Stimulated activated CD4-positive, alpha-beta T cell treated with anti-CD3 and anti-CD28 coated beads, TNF-alpha, amount 100 ng/mL, for 4 hours (primary cell): ENCODE results near the gene DENND4B.

Source experiments
- DNase-seq, 3 experiments: peaks; one replicate each; pipeline ENCODE4 v3.0.0-alpha.2; 2020; ENCODE audit warnings: low read depth in 3 of 3

DENND4B gene

DNA sequence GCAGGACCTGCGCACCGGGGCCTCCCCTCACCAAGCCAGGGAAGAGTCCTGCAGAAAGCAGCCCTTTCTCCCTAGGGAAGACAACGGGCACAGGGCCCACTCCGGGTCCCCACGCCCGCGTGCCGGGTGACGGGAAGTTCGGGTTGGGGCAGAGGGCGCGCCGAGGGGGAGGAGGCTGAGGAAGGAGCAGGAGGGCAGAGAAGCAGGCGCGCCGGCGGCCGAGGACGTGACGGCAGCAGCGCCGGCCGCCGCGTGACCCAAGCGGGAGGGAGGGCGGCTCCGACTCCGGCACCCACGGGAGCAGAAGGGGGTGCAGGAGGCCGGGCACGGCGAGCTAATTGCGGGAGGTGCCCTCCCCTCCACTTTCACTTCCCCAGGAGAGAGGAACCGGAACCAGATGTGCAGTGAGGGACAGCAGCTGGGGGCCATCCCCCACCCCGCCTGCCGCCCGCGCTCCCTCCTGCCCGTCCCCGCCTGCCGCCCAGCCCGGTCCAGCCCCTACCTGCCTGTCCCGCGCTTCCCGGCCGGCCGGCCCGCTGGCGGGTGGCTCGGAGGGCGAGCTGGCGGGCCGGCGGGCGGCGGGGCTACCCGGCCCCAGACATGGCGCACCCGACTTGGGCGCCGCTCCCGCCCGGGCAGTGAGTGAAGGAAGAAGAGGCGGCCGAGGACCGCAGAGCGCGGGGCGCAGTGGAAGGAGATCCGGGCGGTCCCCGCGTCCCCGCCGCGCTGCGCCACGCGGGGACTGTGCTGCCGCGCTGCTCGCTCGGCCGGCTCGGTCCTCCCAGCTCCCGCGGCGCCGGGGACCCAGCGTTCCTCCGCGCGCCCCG is 510 bp downstream of the DENND4B start:
- peak; percentile 37 to 48 (median 47) for DNase-seq

DNA sequence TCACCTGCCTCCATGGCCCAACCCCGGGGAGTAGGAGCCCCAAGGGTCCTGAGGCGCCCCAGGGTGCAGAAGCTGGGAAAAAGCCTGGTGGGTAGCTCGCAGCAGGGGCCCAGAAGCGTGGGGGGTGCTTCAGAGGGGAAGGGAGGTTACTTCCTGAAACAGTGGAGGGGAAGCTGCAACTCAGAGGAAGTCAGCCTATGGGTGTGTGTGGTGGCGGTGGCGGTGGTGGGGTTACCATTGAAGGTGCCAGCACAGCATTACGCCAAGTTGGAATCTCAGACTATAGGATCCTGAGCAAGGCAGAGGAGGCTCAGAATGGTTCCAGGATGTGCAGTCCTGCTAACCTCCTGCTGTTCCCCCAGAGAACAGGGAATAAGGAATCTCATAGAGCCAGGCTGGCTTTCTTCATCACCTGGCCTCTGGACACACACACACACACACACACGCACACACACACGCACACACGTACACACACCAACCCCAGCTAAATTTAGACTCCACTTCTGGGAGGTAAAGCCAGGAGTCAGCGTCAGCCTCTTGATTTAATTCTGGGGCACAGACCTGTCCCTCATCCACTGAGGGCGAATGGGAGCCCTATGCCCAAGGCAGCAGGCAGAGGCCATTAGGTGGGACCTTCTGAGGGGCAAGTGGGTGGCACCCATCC is 1.3 kb downstream of the DENND4B start:
- DNase-seq = peak; percentile 43 to 55 (median 51)

DNA sequence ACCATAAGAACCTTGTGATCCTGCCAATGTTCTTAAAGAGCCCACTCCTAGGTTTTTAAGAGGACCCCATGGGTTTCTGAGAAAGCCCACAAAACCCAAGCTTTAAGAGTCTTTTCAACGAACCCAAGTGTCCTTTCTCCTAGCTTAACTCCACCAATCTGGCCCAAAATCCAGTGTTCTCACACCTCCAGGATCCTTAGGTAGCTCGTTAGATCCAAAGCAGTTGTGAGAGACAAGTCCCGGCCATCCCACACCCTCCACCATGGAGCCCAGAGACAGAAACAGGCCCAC is 1.7 kb downstream of the DENND4B start:
- no peak for DNase-seq

DNA sequence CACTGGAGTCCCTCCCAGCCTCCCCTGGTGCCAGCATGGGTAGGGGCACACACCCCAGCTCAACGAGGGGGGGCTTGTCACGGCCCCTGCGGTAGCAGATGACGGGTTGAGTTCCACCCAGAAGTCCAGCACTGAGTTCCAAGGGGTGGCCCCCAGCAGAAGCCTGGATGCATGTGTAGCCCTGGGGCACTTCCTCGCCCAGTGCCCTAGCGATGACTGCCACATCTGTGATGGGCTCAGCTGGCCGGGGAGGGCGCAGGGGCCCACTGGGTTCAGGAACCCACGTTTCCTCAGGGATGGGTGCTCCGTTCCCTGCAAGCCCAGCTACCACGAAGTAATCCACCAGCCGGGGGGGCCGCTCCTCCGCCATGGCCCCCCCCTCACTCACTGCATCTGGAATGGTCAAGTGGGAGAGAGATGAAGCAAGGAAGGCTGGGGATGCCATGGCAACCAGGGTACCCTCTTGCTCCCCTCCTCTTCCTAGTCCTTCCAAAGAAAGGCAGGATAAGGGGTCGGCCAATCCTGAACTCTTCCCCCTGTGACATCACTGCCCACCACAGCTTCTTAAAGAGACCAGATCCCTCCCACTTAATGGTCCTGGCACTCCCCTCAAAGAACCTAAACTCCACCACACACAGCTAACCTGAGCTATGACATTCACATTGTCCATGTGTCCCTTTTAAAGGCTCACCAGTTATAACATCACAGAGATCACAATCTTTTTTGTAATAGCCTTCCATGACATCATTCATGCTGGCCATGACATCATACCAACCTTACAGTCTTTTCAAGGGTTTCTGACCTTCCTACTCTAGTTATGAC is 2.3 kb downstream of the DENND4B start:
- DNase-seq = no peak

DNA sequence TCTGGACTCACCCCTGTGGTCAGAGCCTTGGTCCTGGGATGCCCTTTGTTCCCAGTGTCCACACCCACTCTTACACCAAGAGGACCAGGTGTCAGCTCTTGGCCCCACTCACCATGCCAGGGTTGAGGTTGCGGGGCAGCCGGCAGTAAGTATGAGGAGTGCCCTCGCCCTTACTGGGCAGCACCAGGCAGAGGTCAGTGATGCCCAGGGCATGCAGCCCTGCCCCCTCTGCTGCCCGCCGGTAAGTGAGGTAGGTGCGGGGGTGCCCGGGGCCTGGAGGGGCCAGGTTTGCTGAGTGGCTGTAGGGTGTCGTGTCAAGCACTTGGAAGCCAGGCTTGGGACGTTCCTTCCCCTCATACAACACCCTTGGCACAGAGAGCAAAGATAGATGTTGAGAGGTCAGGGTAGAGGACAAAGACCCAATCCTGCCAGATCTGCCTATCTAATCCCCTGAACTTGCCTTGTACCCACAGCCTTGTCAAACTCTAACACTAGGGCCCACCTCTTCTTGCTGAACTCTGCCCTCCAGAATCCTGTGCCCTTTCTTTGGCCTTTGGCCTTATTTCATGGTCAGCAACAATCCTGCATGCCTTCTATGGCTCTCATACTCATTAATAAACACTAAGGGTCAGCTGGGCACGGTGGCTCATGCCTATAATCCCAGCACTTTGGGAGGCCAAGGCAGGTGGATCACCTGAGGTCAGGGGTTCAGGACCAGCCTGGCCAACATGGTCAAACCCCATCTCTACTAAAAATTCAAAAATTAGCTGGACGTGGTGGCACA is 3.6 kb downstream of the DENND4B start:
- DNase-seq = no peak

DNA sequence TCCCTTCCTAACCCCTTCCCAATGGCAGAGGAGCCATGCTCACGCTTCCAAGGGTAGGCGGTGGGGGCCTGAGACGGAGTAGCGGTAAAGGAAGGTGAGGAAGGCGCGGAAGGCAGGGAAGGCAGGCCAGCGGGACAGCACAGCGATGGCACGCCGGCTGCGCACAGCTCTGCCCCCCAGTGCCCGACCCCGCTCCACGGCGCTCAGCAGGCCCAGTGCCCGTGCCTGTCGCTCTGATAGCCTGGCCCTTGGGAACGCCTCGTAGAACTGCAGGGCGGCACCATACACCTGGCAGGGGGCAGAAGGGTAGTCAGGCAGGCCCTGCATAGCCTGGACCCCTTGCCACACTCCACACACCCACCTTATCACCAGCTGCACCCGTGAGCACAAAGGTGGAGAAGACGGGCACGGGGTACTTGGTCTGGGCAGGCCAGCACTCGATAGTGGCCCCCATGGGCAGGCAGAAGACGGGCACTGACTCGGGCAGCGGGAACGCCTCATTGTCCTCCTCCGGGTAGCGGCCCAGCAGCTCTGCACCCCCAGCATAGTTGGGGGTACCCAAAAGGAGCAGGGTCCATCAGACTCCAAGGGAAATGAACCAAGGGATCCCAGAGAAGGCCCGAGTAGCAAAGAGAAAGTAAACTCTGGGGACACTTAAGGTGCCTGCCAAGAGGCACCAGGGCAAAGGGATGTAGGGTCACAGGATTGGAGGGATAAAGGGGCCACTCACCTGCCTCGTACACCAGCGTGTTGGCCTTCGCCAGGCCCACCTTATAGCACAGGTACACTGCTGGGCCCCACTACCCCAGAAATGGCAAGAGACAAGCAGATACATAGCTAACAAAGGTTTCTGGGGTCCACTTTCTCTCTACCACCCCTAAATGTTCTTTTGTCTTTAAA is 4.4 kb downstream of the DENND4B start:
- DNase-seq = no peak

DNA sequence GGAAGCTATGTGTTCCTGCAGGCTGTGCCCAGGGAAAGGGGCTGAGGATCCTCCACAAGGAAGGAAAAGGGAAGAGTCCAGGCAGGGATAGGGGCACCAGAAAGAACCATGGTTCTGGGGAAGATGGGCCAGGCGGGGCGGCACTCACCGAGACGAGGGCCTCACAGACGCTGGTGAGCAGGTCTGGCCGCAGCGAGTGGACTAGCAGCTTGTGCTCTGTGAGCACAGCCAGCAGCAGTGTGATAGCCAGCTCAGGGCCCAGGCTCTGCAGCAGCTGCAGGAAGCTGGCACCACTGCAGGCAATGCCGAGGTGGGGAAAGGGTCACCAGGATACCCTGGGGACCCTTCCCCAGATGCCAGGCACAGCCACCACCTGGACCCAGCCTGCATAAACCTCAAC is 5.8 kb downstream of the DENND4B start:
- DNase-seq = no peak

DNA sequence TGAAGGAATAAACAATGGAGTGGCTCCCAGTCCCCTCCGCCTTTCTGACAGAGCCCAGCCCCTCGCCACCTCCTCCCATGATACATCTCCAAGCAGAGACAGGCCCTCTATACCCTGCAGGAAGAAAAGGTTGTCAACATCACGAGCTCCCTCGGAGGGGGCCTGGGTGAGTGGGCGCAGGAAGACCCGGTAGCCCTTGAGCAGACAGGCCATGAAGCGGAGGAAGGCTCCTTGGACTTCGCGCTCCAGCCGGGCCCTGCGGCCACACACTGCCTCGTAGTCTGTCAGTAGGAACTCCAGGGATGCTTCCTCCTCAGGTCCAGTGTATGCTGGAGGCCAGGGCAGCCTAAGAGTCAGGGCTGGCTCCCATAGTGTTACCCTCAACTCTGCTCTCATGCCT is 7.0 kb downstream of the DENND4B start:
- no peak for DNase-seq

DNA sequence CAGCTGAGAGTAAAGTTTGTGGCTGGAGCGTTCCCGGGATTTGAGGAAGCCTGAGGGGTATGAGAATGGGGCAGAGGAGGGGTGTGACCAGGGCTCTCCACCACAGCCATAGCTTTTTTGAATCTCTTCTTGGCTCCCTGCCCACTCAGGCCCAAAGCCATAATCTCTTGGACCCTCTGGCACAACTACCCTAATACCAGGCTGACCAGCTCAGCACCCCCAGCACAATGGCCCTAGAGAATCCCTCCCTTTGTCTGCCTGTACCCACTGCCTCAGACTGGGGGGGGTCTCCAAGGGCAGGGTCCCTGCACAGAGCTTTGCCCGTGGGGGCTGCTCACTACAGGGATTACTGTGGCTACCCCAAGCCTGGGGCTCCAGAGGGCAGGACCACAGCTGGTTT is 7.5 kb downstream of the DENND4B start:
- no peak for DNase-seq

DNA sequence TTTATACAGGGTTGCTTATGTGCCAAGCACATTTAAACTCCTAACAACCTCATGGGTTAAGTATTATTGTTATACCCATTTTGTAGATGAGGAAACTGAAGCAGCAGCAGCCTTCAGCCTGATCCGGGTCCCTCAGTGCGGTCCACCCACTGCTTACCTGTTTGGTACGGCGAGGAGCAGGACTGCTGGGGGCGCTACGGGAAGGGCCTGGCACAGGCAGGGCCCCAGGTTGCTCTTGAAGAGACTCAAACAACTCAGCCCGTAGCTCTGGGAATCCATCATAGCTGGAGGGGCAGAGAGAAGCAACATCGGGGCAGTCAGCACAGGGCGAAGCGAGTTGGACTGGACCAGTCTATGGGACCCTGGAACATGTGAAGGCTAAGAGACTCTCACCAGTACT is 9.2 kb downstream of the DENND4B start:
- no peak for DNase-seq

DNA sequence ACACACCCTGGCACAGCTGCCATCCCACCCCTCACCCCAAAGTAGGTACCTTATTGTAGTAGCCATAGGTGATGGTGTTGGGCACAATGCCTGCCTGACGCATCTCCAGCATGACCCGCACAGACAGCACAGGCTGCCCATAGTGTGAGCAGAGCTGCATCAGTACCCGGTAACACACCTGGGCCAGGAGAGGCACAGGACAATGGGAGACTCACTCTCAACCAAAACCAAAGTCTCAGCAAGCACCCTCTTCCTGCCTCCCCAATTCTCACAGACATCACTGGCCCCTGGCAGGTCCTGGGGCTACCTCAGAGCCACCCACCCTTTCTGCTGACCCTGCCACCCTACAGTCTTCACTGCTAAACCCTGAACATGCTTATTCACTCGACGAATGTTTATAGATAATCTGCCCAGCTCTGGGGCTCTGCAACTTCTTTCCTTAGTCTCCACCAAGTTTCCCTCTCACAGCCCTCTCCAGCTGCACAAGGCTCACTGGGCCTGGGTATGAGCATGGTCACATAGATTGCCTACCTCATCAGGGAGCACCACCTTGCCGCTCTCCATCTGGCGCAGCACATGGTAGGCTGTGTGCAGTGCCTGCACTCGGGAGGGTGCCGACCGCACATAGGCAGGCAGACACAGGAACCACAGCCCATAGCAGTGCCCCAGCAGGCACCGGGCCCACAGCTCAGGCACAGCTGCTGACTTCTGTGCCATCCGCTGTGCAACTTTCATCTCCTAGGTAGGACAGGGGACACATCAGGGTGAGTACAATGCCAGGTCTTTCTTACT is 10.3 kb downstream of the DENND4B start:
- DNase-seq = no peak

DNA sequence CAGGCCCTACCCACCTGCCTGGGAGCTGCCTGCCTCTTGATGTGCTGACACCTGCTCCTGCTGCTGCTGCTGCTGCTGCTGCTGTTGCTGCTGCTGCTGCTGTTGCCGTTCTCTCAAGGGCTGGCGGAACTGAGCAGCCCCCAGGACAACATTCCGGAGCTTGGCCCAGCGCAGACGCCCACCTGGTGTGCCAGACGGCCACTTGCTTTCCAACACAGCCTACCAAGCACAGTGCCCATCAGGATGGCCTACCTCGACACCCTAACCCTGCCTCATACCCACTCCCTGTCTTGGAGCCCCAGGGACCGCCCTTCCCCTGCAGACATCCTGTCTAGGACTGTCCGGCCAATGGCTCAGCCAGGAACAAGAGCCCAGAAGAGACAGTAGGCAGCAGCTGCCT is 11.8 kb downstream of the DENND4B start:
- no peak for DNase-seq

DNA sequence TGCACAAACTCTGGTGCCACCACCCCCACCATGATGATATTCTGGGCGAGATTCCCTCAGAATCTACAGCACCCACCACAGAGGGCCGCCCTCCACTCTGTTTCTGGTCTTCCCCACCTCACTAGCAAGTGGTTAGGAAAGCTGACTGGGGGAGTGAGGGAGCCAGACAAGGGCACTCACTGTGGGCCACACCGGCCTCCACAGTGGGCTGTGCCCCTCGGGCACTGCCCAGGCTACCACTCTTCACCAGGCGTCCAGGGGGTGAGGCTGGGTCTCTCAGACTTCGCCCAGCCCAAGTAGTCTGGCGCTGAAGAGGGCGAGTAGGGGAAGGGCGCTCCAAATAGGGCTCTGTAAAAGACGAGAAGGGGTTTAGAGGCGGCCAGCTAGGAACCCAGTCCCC is 12.6 kb downstream of the DENND4B start:
- no peak for DNase-seq

DNA sequence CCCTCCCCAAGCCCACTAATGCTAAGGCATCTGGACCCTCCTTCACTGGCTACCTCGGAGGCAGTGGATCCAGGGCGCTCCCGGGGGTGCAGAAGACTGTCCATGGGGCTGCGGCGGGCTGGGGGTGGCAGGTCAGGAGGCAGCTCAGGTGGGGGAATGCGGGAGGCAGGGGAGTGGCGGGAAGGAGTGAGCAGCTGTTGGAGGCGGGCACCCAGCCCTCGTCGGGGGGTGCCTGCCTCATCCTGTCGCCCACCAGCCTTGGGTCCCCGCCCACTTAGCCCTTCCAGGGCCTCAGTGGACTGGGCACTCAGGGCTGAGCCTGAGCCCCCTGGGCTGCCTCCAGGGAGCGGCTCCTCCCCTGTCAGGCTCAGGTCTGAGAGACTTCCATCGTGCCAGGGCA is 13.1 kb downstream of the DENND4B start:
- DNase-seq = no peak

DNA sequence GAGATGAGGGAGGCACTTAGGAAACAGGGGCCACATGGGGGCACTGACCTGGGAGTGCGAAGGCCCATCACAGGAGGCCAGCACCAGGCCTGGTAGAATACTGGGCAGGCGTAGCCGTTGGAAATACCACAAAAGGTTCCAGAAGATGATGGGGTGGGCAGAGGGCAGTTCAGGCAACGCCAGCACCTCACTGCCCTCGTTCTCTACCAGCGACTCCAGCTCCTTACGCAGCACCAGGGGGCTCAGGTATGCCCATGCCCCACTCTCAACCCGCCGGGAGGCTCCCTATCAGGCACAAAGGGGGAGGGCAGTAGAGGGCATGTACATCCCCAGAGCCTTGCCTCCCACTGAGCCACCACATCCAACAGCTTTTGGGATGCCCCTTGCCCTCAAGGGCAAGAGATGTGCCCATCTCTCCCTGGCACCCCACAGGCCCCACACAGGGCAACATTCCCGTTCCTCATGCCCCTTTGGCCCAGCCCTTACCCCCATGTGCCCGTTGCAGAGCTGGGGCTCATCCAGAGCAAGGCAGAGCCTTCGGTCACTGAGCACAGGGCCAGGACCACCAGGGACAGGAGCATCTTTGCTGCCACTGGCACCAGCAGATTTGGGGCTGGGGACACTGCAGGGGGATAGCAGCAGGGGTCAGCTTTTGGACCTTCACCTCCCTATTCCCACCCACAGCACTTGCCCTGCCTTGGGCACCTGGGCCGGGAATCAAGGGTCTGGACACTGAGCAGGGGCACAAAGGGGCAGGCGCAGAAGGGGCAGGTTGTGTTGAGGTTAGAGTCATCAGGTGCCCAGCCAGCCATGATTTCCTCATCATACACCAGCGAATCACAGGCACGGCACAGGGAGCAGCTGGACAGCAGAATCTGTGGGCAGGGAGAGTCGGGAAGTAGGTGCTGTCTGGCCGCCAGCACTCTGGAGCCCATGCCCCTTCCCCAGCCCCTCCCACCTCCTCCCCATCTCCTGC is 14.1 kb downstream of the DENND4B start:
- DNase-seq = no peak

DNA sequence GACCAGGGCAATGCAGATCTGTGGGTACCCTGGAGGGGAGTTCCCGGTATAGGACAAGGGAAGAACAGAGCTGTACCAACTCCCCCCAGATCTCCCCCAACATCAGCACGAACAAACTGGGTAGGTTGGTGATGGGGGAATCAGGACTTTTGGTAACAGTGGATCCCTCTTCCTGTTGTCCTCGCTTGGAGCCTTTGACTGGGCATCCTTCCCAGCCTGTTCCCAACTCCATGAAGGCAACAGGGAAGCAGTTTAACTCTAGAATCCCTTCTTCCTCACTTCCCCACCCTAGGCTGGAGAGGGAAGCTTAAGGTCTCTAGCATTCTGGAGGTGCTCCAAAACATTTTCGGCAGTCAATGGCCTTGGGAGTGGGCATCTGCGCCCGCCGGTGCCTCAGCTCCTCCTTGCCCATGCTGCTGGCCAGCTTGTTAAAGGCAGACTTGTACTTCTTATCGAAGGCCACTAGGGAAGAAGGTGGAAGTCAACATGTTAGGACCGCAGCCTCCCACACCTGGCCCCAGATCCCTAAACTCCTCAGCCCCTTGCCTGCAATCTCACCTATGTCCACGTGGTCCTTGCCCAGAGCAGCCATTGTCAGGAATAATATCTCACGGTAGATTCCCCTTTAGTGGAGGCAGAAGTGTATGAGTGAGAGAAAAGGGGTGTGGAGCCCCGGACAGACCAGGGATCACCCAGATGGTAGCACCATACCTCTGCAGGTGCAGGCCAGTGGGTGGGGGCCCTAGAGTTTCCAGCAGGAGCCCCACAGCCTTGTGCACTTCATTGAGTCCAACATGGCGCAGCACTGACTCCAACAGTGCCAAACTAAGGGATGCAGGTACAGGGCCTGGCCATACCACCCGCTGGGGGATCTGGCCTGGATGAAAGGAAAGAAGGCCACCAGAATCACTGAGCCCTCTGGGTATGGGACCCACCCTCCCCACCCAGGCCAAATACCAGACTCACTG is 16.3 kb downstream of the DENND4B start:
- DNase-seq = no peak

DNA sequence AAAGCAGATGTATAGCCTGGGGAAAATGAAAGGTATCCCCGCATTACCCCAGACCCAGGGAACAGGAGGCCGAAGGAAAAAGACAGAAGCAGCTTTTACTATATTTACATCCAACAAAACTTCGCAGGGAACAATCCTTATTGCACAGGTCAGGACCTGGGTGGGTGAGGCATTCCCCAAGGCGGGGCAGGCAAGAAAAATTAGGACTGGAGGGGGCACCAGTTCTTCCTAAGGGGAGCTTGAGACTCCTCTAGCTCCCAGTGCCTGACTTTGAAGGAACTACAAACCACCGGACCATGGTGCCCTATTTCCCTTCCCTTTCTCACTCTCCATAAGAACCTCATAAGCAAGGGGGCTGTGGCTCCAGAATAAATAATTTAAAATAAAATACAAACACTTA is 17.1 kb downstream of the DENND4B start:
- DNase-seq = no peak
